GM13976 (cell line): ENCODE data around the gene RNF183.
A peak's percentile ranks its signal among the peaks of the same experiment; 100 is the strongest.

Source experiments
- DNase-seq: peaks from one replicate; pipeline ENCODE4 v3.0.0; 2012; ENCODE audit warnings: low spot score
- in situ Hi-C: fragments of 300-500 bp; cut with MboI; formaldehyde crosslinking; loops from one replicate; pipeline ENCODE4 v1.12.0; 2022; ENCODE audit warnings: low sequenced_read_pairs, mixed read lengths, inconsistent platforms; ENCODE audit not compliant: unreplicated experiment
- TF ChIP-seq, protein P1 (sequence below): IDR thresholded peaks from 2 replicates; pipeline ENCODE4 v1.5.1; 2012; ENCODE audit warnings: borderline replicate concordance, mild to moderate bottlenecking; ENCODE audit not compliant: insufficient read depth; ENCODE audit errors: extremely low read depth, missing control alignments, control extremely low read depth

RNF183 gene

DNA sequence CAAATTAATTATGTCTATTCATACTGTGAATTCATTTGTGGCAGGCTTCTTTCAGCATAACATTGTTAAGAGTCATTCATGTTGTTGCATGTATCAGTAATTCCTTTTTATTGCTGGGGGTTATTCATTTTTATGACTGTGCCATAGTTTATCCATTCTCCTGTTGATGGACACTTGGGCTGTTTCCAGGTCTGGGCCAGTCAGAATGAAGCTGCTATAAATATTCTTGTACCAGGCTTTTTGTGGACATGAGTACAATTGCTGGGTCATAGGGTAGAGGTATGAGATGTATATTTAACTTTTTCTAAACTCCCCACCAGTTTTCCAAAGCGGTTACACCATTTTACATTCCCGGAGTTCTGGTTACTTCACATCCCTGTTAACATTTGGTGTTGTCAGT, 14.1 kb downstream of the RNF183 start:
- no peak for DNase-seq
- TF ChIP-seq, protein P1, sequence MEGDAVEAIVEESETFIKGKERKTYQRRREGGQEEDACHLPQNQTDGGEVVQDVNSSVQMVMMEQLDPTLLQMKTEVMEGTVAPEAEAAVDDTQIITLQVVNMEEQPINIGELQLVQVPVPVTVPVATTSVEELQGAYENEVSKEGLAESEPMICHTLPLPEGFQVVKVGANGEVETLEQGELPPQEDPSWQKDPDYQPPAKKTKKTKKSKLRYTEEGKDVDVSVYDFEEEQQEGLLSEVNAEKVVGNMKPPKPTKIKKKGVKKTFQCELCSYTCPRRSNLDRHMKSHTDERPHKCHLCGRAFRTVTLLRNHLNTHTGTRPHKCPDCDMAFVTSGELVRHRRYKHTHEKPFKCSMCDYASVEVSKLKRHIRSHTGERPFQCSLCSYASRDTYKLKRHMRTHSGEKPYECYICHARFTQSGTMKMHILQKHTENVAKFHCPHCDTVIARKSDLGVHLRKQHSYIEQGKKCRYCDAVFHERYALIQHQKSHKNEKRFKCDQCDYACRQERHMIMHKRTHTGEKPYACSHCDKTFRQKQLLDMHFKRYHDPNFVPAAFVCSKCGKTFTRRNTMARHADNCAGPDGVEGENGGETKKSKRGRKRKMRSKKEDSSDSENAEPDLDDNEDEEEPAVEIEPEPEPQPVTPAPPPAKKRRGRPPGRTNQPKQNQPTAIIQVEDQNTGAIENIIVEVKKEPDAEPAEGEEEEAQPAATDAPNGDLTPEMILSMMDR = no peak
- in situ Hi-C loops = no loop called here

DNA sequence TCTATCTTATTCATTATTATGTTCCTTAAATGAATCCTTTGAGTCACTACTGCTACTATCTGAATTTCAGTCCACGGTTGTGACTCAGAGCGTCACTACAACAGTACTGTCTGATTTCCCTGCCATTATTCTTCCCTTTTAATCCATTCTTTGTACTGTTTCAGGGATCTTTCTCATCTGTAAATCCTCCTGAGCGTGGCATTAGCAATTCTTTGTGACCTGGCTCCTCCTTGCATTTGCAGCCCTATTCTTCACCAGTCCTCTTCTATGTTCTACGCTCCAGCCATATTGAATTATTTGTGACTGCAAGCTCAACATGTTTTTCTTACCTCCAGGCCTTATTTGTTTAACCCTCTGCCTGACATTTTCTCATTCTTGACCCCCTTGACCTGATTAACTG, 21.8 kb downstream of the RNF183 start:
- in situ Hi-C loops = no loop called here
- TF ChIP-seq, protein P1 = no peak
- no peak for DNase-seq

DNA sequence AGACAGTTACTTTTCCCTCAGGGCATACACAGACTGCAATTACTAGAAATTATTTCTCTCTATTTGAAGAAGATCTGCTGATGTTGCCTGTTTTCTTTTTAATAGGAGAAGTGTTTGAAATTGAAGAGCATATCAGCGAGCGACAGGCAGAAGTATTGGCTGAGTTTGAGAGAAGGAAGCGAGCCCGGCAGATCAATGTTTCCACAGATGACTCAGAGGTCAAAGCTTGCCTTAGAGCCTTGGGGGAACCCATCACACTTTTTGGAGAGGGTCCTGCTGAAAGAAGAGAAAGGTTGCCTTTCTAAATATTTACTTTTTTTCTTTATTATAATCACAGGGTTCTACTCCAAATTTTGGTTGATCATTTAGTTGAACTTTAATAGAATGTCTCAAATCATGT, 24.3 kb downstream of the RNF183 start:
- no peak for DNase-seq
- in situ Hi-C loops = no loop called here
- TF ChIP-seq, protein P1 = no peak

DNA sequence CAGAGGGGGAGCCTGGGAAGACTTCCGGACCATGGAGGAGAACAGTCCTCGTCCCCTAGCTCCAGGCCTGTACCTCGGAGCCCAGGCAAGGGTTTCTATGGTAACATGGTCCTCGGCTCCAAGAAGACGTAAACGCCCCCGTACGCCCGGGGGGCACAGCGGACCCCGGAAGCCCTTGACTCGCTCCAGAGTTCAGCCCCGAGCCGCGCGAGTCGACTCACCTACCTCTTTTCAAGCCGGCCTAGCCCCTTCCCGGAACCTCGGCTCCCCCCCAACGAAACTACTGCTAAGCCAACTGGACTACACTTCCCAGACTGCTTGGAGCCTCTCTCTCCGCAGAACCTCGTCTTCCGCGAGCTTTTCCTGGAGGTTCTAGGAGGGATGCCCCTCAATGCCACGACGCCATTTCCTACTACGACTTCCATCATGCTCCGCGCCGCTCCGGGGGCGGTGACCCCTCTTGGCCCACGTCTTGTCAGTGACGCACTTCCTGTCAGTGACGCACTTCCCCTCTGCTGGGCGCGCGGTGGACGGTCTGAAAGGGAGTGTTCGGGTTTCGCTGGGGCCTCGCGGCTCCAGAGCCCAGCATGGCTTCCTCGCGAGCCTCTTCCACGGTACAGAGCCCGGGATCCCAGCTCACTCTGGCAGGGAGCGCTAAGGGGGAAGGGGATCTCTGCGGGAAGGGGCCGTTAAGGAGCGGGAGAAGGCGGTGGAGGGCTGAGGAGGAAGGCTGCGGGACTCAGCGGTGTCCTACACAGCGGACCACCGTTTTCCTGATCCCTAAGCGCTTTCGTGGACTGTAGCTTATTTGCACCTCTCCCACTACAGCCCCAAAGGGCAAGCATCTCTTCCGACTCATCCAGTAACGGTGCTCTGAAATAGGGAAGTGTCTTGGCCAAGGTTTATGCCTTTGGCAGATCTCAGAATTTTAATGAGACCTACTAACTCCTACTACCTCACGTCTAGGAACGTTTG, 27.7 kb downstream of the RNF183 start, which contains the start of the genes CDC26 and PRPF4:
TSS of gene CDC26 (minus strand) at position 416 of the 975 bp plus-strand sequence. CDS start 3,065 bp downstream, outside the sequence.
TSS of gene PRPF4 (plus strand) at position 502 of the 975 bp plus-strand sequence. CDS start at position 588, 86 bp downstream.
- in situ Hi-C loops = no loop called here
- TF ChIP-seq, protein P1 = peak; percentile 12
- DNase-seq = peak; percentile 97

DNA sequence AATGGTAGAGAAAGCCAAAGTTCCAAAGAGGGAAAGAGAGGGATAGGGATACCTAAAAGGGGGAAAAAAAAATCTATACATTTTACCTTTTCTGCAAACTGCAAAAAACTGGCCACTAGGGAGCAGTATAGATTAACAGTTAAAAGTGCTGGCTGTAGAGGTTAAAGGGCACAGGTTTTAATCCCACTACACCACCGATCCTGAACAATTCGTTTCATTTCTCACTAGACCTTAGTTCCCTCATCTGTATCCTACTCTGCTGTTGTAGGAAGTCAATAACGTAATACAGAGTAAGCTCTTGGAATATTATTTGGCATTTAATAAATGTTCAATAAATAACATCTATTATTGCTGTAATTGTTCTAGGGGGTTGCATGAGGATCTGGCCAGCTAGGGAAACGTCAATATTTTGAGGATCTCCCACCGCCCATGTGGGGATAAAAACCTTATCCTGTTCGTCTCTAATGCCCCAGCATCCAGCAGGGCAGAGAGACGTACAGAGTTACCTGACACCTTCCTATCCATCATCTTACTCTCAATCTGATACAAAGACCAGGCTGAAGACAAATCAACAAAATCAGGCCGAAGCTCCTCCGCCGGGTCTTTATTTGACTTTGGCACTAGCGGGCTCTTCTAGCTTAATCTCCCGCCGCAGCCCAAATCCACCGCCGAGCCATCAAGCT, 28.6 kb downstream of the RNF183 start:
- in situ Hi-C loops = no loop called here
- peak; percentile 72 for DNase-seq
- TF ChIP-seq, protein P1 = peak; percentile 40

DNA sequence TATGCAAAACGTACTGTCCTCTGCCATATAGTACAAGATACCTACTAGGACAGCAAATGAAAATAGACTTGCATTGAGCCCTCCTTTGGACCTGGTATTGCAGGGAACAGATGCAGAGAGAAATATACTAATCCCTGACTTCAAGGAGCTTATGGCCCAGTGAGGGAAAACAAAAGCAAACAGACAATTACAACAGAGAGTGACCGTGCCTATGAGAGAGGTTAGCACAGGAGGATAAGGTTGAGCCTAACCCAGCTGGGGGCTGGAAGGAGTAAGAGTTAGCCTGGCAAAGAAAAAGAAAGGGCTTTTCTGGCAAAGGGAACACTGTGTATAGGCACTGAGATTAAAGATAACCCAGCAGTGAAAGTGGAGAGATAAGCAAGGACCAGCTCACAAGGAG, 33.3 kb downstream of the RNF183 start:
- in situ Hi-C loops = no loop called here
- TF ChIP-seq, protein P1 = no peak
- DNase-seq = no peak
